IPS-18a (cell line): ENCODE measurements around the gene FGFRL1.

Experiments used
- H3K27ac ChIP-seq: one replicate; pipeline ENCODE4 v1.5.1; 2013; ENCODE audit warnings: low read length
- H3K27me3 ChIP-seq: one replicate; pipeline ENCODE4 v1.6.1; 2013; ENCODE audit warnings: mild to moderate bottlenecking, low read length; ENCODE audit not compliant: control insufficient read depth, insufficient read depth
- H3K36me3 ChIP-seq: one replicate; pipeline ENCODE4 v1.6.1; 2013; ENCODE audit warnings: low read depth, low read length; ENCODE audit not compliant: control insufficient read depth
- H3K4me1 ChIP-seq: one replicate; pipeline ENCODE4 v1.6.1; 2013; ENCODE audit warnings: low read depth, low read length; ENCODE audit not compliant: control insufficient read depth
- H3K4me3 ChIP-seq: one replicate; pipeline ENCODE4 v1.5.1; 2013; ENCODE audit warnings: low read length
- H3K9ac ChIP-seq: one replicate; pipeline ENCODE4 v1.6.1; 2013; ENCODE audit warnings: mild to moderate bottlenecking, low read length, moderate library complexity
- H3K9me3 ChIP-seq: one replicate; pipeline ENCODE4 v1.6.1; 2013; ENCODE audit warnings: low read depth, low read length; ENCODE audit not compliant: control insufficient read depth

FGFRL1 gene

GRCh38 chr4:1006856-1007255 lies 4.6 kb upstream of the FGFRL1 start:
- Histone ChIP-seq H3K4me1 (peaks cover 4% of the 10 kb centered on the region), H3K27ac (no peak overlapping the region), H3K9me3 (no peaks in the 10 kb centered on the region), H3K4me3 (no peak overlapping the region), H3K9ac (no peak overlapping the region), H3K36me3 (no peaks in the 10 kb centered on the region), H3K27me3 (peaks cover 88% of the 10 kb centered on the region)

- Histone ChIP-seq H3K9me3 (no peaks in the 10 kb centered on the region), H3K27me3 (peaks cover 76% of the 10 kb centered on the region), H3K36me3 (no peaks in the 10 kb centered on the region), H3K4me1 (peaks cover 4% of the 10 kb centered on the region), H3K4me3 (peak overlapping the region; percentile 61), H3K27ac (no peak overlapping the region), H3K9ac (no peak overlapping the region)
Measured at GRCh38 chr4:1008840-1009541, 2.4 kb upstream of the FGFRL1 start.

- Histone ChIP-seq H3K4me3 (peak overlapping the region; percentile 61), H3K27ac (no peak overlapping the region), H3K9me3 (no peaks in the 10 kb centered on the region), H3K4me1 (peaks cover 4% of the 10 kb centered on the region), H3K36me3 (no peaks in the 10 kb centered on the region), H3K9ac (no peak overlapping the region), H3K27me3 (peaks cover 68% of the 10 kb centered on the region)
Measured at GRCh38 chr4:1009542-1010394, 1.7 kb upstream of the FGFRL1 start.

- no peak overlapping the region for H3K9ac ChIP-seq
- H3K4me3 ChIP-seq = peak overlapping the region; percentile 27
- H3K27me3 ChIP-seq = peaks cover 61% of the 10 kb centered on the region
Measured at GRCh38 chr4:1010395-1011021, 918 bp upstream of the FGFRL1 start.

GRCh38 chr4:1011666-1012033 lies 224 bp downstream of the FGFRL1 start:
- H3K9ac ChIP-seq = no peak overlapping the region
- peaks cover 51% of the 10 kb centered on the region for H3K27me3 ChIP-seq
- H3K36me3 ChIP-seq = no peaks in the 10 kb centered on the region
- peaks cover 4% of the 10 kb centered on the region for H3K4me1 ChIP-seq
- no peaks in the 10 kb centered on the region for H3K9me3 ChIP-seq
- H3K4me3 ChIP-seq = no peak overlapping the region
- no peak overlapping the region for H3K27ac ChIP-seq

More at GRCh38 chr4:1010395-1011021, 918 bp upstream of the FGFRL1 start:
- Histone ChIP-seq H3K9me3 (no peaks in the 10 kb centered on the region), H3K27ac (no peak overlapping the region), H3K4me1 (peaks cover 4% of the 10 kb centered on the region), H3K36me3 (no peaks in the 10 kb centered on the region)

- H3K9ac ChIP-seq = no peak overlapping the region
- no peak overlapping the region for H3K27ac ChIP-seq
- peaks cover 46% of the 10 kb centered on the region for H3K27me3 ChIP-seq
- peaks cover 4% of the 10 kb centered on the region for H3K4me1 ChIP-seq
- no peaks in the 10 kb centered on the region for H3K36me3 ChIP-seq
- peak overlapping the region; percentile 51 for H3K4me3 ChIP-seq
- no peaks in the 10 kb centered on the region for H3K9me3 ChIP-seq
Measured at GRCh38 chr4:1012034-1012739, 761 bp downstream of the FGFRL1 start.

GRCh38 chr4:1013225-1014073 lies 2.0 kb downstream of the FGFRL1 start:
- H3K4me1 ChIP-seq = peaks cover 4% of the 10 kb centered on the region
- no peak overlapping the region for H3K4me3 ChIP-seq
- no peak overlapping the region for H3K27ac ChIP-seq
- H3K9me3 ChIP-seq = no peaks in the 10 kb centered on the region
- no peak overlapping the region for H3K9ac ChIP-seq
- H3K36me3 ChIP-seq = no peaks in the 10 kb centered on the region
- peaks cover 33% of the 10 kb centered on the region for H3K27me3 ChIP-seq

GRCh38 chr4:1014291-1015167 lies 3.1 kb downstream of the FGFRL1 start:
- Histone ChIP-seq H3K36me3 (no peaks in the 10 kb centered on the region), H3K27me3 (peaks cover 24% of the 10 kb centered on the region), H3K4me1 (no peaks in the 10 kb centered on the region), H3K27ac (no peak overlapping the region), H3K9ac (no peak overlapping the region), H3K4me3 (no peak overlapping the region), H3K9me3 (no peaks in the 10 kb centered on the region)

- no peaks in the 10 kb centered on the region for H3K36me3 ChIP-seq
- H3K27ac ChIP-seq = no peak overlapping the region
- no peaks in the 10 kb centered on the region for H3K4me1 ChIP-seq
- no peaks in the 10 kb centered on the region for H3K9me3 ChIP-seq
- no peak overlapping the region for H3K9ac ChIP-seq
- H3K27me3 ChIP-seq = peaks cover 19% of the 10 kb centered on the region
- H3K4me3 ChIP-seq = no peak overlapping the region
Measured at GRCh38 chr4:1015179-1015578, 3.8 kb downstream of the FGFRL1 start.

GRCh38 chr4:1015746-1016145 lies 4.3 kb downstream of the FGFRL1 start:
- Histone ChIP-seq H3K36me3 (no peaks in the 10 kb centered on the region), H3K4me3 (no peak overlapping the region), H3K9ac (no peak overlapping the region), H3K4me1 (no peaks in the 10 kb centered on the region), H3K27ac (no peak overlapping the region), H3K9me3 (no peaks in the 10 kb centered on the region), H3K27me3 (peaks cover 14% of the 10 kb centered on the region)
